A549 (cell line): ENCODE results near the gene CCT3. TPM values are rescaled to one million over a fixed set of nuclear protein-coding genes. Genes with fewer than 3 reads are reported as not detected.

Experiments
- ATAC-seq, 2 experiments: fragments of 200-7000 bp in 1 of 2; fragments of >200 bp in 1 of 2; cut with Nextera tagmentation in 1 of 2; cut with Tn5 transposase in 1 of 2; 3 replicates each; pipeline versions ENCODE4 v1.8.0 to v1.9.1; 2018 to 2020; ENCODE audit warnings: mild to moderate bottlenecking in 1 of 2, moderate library complexity in 1 of 2
- CTCF ChIA-PET: fragments of 300-600 bp; sonication (Branson Sonifier 250); formaldehyde crosslinking; extraction: SDS; loops from one replicate; lab custom pipeline; 2021; ENCODE audit warnings: antibody characterized with exemption, inconsistent platforms; lab: Yijun Ruan, JAX
- POLR2A ChIA-PET: fragments of 350-600 bp; formaldehyde crosslinking; extraction: SDS; loops from one replicate; lab custom pipeline; 2021; ENCODE audit warnings: antibody characterized with exemption, inconsistent platforms; lab: Yijun Ruan, JAX
- DNase-seq, 2 experiments: peaks; one replicate each; pipeline versions ENCODE4 v3.0.0 to v3.0.0-alpha.2; 2011 to 2016; ENCODE audit warnings: low read depth in 1 of 2, low spot score in 1 of 2
- FAIRE-seq: peaks from 2 replicates; lab custom pipeline; 2011; peaks lifted over from hg19 to GRCh38; lab: Jason Lieb, UNC
- H3K27ac ChIP-seq, 2 experiments: fragments of >200 bp; sonication (Bioruptor Twin); formaldehyde crosslinking; 3 replicates each; pipeline ENCODE4 v1.5.1; 2016 to 2017
- H3K4me1 ChIP-seq: fragments of >200 bp; sonication (Bioruptor Twin); formaldehyde crosslinking; 3 replicates; pipeline ENCODE4 v1.6.1; 2016
- H3K4me2 ChIP-seq: fragments of >200 bp; sonication (Bioruptor Twin); formaldehyde crosslinking; 3 replicates; pipeline ENCODE4 v1.6.1; 2016
- H3K4me3 ChIP-seq: fragments of >200 bp; sonication (Bioruptor Twin); formaldehyde crosslinking; 3 replicates; pipeline ENCODE4 v1.5.1; 2016
- H3K9me3 ChIP-seq: fragments of >200 bp; sonication (Bioruptor Twin); formaldehyde crosslinking; 3 replicates; pipeline ENCODE4 v1.6.1; 2016
- CBX2 ChIP-seq: fragments of 200-600 bp; sonication (generic); IDR thresholded peaks from 2 replicates; pipeline ENCODE4 v1.6.1; 2016; ENCODE audit warnings: low read depth, mild to moderate bottlenecking, borderline replicate concordance
- CEBPB ChIP-seq, 2 experiments: fragments of >200 bp in 1 of 2; sonication (Bioruptor Twin) in 1 of 2; formaldehyde crosslinking in 1 of 2; IDR thresholded peaks; 2 replicates each; pipeline ENCODE4 v1.6.1; 2012 to 2016
- CHD2 ChIP-seq: fragments of 150-350 bp; IDR thresholded peaks from 2 replicates; pipeline ENCODE4 v1.6.1; 2014; ENCODE audit warnings: low read length; ENCODE audit not compliant: partially characterized antibody
- CHD4 ChIP-seq: fragments of 200-600 bp; sonication (generic); IDR thresholded peaks from 2 replicates; pipeline ENCODE4 v1.6.1; 2016; ENCODE audit warnings: antibody characterized with exemption, mild to moderate bottlenecking, borderline replicate concordance
- ESRRA ChIP-seq: fragments of 150-350 bp; IDR thresholded peaks from 2 replicates; pipeline ENCODE4 v1.6.1; 2014; ENCODE audit warnings: mild to moderate bottlenecking, low read length, borderline replicate concordance
- FOSB ChIP-seq: fragments of 250-450 bp; sonication (Bioruptor Pico); IDR thresholded peaks from 2 replicates; pipeline ENCODE4 v1.5.0; 2020; ENCODE audit warnings: mild to moderate bottlenecking, moderate library complexity
- FOSL2 ChIP-seq, 2 experiments: fragments of 450-650 bp in 1 of 2; fragments of >200 bp in 1 of 2; sonication (Bioruptor Twin) in 1 of 2; formaldehyde crosslinking; IDR thresholded peaks; 2 replicates each; pipeline versions ENCODE4 v1.5.0 to v1.6.1; 2016 to 2020; ENCODE audit warnings: mild to moderate bottlenecking in 1 of 2, moderate library complexity in 1 of 2
- GATA3 ChIP-seq: IDR thresholded peaks from 2 replicates; pipeline ENCODE4 v1.6.1; 2012; ENCODE audit warnings: borderline replicate concordance
- HDAC2 ChIP-seq: fragments of 200-600 bp; sonication (generic); IDR thresholded peaks from 2 replicates; pipeline ENCODE4 v1.6.1; 2016
- MAFK ChIP-seq: fragments of 450-650 bp; IDR thresholded peaks from 2 replicates; pipeline ENCODE4 v1.6.1; 2014; ENCODE audit not compliant: partially characterized antibody
- MYC ChIP-seq: IDR thresholded peaks from 2 replicates; pipeline ENCODE4 v1.6.1; 2012; ENCODE audit warnings: mild to moderate bottlenecking, inconsistent platforms, low read length, improper control_type of control experiment, borderline replicate concordance
- RCOR1 ChIP-seq: fragments of 150-350 bp; IDR thresholded peaks from 2 replicates; pipeline ENCODE4 v1.6.1; 2014; ENCODE audit warnings: antibody characterized with exemption, low read length, low read depth
- RFX5 ChIP-seq: fragments of 450-650 bp; IDR thresholded peaks from 2 replicates; pipeline ENCODE4 v1.7.1; 2014; ENCODE audit warnings: antibody characterized with exemption, mild to moderate bottlenecking, moderate library complexity
- ZC3H11A ChIP-seq: fragments of 450-650 bp; IDR thresholded peaks from 2 replicates; pipeline ENCODE4 v1.6.1; 2014; ENCODE audit warnings: antibody characterized with exemption, mild to moderate bottlenecking
- ZFP36 ChIP-seq: fragments of 450-650 bp; IDR thresholded peaks from 2 replicates; pipeline ENCODE4 v1.6.1; 2014; ENCODE audit warnings: borderline replicate concordance; ENCODE audit not compliant: partially characterized antibody
- ZNF302 ChIP-seq: fragments of 250-450 bp; sonication (Bioruptor Pico); IDR thresholded peaks from 2 replicates; pipeline ENCODE4 v1.9.0; 2021; ENCODE audit warnings: inconsistent platforms, mild to moderate bottlenecking, moderate library complexity
- ZSCAN20 ChIP-seq: fragments of 250-450 bp; sonication (Bioruptor Pico); IDR thresholded peaks from 2 replicates; pipeline ENCODE4 v1.8.0; 2022; ENCODE audit warnings: mild to moderate bottlenecking, moderate library complexity
- WGBS: methylation state at CpG from one replicate; pipeline ENCODE4 v1.1.6; 2017; ENCODE audit errors: missing lambda C conversion rate; 5-methylcytosine and 5-hydroxymethylcytosine counted together
- polyA plus RNA-seq, 4 experiments: library from polyadenylated mRNA; depleted of rRNA in 3 of 4; stranded (reverse); fragments of >200 nt; fragmentation: RNase III in 1 of 4; extraction: RNeasy Plus Mini Kit Qiagen cat#74134 plus additional on column Dnase treatment in 1 of 4; gene quantifications; 2 replicates in 3 of 4; 3 replicates in 1 of 4; pipeline ENCODE4 v1.2.3, GENCODE V29; 2011 to 2017
- TF ChIP-seq, protein P1 (sequence below): fragments of 250-450 bp; sonication (Bioruptor Pico); IDR thresholded peaks from 2 replicates; pipeline ENCODE4 v1.5.0; 2020; ENCODE audit warnings: low read depth, mild to moderate bottlenecking, moderate library complexity
- TF ChIP-seq, protein P2 (sequence below): fragments of 250-450 bp; sonication (Bioruptor Pico); IDR thresholded peaks from 2 replicates; pipeline ENCODE4 v1.5.0; 2021; ENCODE audit warnings: mild to moderate bottlenecking, moderate library complexity, borderline replicate concordance
- TF ChIP-seq, protein P3 (sequence below): IDR thresholded peaks from 2 replicates; pipeline ENCODE4 v1.6.1; 2012; ENCODE audit warnings: low read depth, borderline replicate concordance
- TF ChIP-seq, protein P4 (sequence below): IDR thresholded peaks from 2 replicates; pipeline ENCODE4 v1.6.1; 2012
- TF ChIP-seq, protein P5 (sequence below): fragments of >200 bp; sonication (Bioruptor Twin); formaldehyde crosslinking; IDR thresholded peaks from 3 replicates; pipeline ENCODE4 v1.5.1; 2016
- TF ChIP-seq, protein P6 (sequence below): fragments of 450-650 bp; IDR thresholded peaks from 2 replicates; pipeline ENCODE4 v1.6.1; 2014; ENCODE audit warnings: antibody characterized with exemption

Gene CCT3
- polyA plus RNA-seq, 2 of the 4 experiments (the other 2 are of a cell fraction), result 528 to 824 TPM

DNA sequence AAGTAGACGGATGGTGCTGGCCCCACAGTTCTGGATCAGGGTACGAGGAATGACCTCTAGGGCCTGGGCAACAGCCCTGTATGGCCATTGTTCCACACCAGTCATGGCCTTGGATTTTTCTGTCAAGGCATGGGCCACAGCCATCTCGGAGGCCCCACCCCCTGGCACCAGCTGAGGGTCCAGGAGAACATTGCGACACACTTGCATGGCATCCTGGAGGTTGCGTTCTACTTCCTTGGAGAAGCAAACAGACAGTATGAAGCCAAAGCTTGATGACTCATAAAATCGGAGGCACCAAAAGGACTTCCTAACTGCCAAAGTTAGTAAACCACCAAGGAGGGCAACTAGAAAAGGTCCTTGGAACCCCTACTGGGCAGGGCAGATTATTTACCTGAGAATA, 27.1 kb downstream of the CCT3 start:
- peak in 1 of 2 experiments; percentile 47 for DNase-seq

DNA sequence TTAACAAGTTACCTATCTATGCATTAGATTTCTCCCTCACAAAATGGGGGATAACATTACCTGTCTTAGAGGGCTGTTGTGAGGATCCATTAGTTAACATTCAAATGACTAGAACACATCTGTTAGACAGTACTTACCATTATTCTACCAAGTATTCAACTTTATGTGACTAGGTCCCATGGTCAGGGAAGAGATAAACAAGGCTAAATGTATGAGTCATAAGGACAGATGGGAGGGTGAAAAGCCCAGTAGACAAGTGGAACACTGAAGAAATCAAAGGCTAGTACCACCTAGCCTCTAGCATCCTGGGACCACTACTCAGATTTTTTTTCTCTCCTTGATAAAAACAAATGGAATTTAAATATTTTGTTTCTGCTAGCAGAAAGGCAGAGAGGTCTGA, 30.0 kb downstream of the CCT3 start:
- FAIRE-seq (no peak), DNase-seq (no peak), ATAC-seq (peak in 1 of 2 experiments; percentile 20; a peak in 1 of 6 replicates)
- TF ChIP-seq RFX5, result no peak
- no peak for TF ChIP-seq FOSL2 (IDR thresholded peaks at IDR 0.05)
- TF ChIP-seq FOSL2 (CRISPR knock-in tag; IDR thresholded peaks at IDR 0.05), result peak; percentile 50; the same call in 1 of the 2 replicates
- TF ChIP-seq ZNF302 (CRISPR knock-in tag), result no peak
- POLR2A ChIA-PET, result no interaction called here
- Histone ChIP-seq H3K27ac (no peak overlapping the region), H3K4me2 (no peak overlapping the region), H3K4me1 (peaks cover 16% of the 10 kb centered on the region), H3K4me3 (no peak overlapping the region), H3K9me3 (no peaks in the 10 kb centered on the region)
- CTCF ChIA-PET, result interaction anchor here (1.5 to 5.6 kb wide), 3 partner anchors 9 to 27 kb away, joined by 5 to 34 read pairs (median 8); partner anchors contain the start of gene VHLL

More for the DNA sequence above, 27.1 kb downstream of the CCT3 start:
- H3K27ac ChIP-seq, result no peak overlapping the region
- POLR2A ChIA-PET, result no interaction called here
- H3K4me3 ChIP-seq, result no peak overlapping the region
- ATAC-seq (peak; percentile 34 to 44; a peak in 3 of 6 replicates), FAIRE-seq (no peak)
- CTCF ChIA-PET, result interaction anchor here (5.6 kb wide), 1 partner anchor 9 kb away, joined by 34 read pairs; no protein-coding TSS in a partner anchor
- 66% methylated on average over 6 of the region's 6 CpGs for WGBS
- H3K4me2 ChIP-seq, result 0 out of 3 replicates have a peak overlapping the region, but pooled peaks have one; percentile 8
- H3K4me1 ChIP-seq, result peaks cover 16% of the 10 kb centered on the region
- TF ChIP-seq CEBPB (IDR thresholded peaks at IDR 0.05), result peak; percentile 53 to 91; a peak in 3 of 4 replicates
- TF ChIP-seq FOSL2 (IDR thresholded peaks at IDR 0.05), result no peak
- TF ChIP-seq FOSL2 (CRISPR knock-in tag; IDR thresholded peaks at IDR 0.05), result peak; percentile 63; the same call in 1 of the 2 replicates
- TF ChIP-seq RFX5, result no peak
- TF ChIP-seq MYC, result no peak
- no peaks in the 10 kb centered on the region for H3K9me3 ChIP-seq

DNA sequence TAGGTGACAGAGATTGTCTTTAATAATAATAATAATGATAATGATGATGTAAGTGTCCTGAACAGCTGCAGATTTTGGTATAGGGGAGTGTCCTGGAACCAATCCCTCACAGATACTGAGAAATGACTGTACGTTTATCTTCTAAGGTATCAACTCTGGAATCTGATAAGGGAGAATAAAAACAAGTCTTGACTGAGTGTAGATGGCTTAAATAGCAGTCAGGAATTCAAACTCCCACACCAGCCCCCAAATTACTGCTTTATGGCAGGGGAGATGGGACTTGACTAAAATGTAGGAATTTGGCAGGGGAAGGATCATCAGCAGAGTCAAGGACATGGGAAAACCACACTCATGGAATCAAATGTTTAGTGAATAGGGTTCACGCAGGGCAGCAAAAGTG, 32.9 kb downstream of the CCT3 start:
- H3K4me1 ChIP-seq, result no peaks in the 10 kb centered on the region; the same call in 2 of the 3 replicates
- ChIA-PET POLR2A (interaction anchor here (0.5 kb wide), 1 partner anchor 15 kb away, joined by 3 read pairs; no protein-coding TSS in a partner anchor), CTCF (interaction anchor here (0.8 kb wide), 1 partner anchor 15 kb away, joined by 3 read pairs; no protein-coding TSS in a partner anchor)
- no peak for DNase-seq
- WGBS, result 94% methylated on average over 2 of the region's 2 CpGs
- no peak overlapping the region for H3K4me3 ChIP-seq
- no peak overlapping the region for H3K27ac ChIP-seq
- H3K4me2 ChIP-seq, result no peak overlapping the region
- TF ChIP-seq GATA3 (no peak), RCOR1 (no peak), FOSB (CRISPR knock-in tag) (no peak), ZFP36 (no peak), MYC (no peak)
- TF ChIP-seq, protein P1, sequence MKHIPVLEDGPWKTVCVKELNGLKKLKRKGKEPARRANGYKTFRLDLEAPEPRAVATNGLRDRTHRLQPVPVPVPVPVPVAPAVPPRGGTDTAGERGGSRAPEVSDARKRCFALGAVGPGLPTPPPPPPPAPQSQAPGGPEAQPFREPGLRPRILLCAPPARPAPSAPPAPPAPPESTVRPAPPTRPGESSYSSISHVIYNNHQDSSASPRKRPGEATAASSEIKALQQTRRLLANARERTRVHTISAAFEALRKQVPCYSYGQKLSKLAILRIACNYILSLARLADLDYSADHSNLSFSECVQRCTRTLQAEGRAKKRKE, result no peak
- TF ChIP-seq, protein P2, sequence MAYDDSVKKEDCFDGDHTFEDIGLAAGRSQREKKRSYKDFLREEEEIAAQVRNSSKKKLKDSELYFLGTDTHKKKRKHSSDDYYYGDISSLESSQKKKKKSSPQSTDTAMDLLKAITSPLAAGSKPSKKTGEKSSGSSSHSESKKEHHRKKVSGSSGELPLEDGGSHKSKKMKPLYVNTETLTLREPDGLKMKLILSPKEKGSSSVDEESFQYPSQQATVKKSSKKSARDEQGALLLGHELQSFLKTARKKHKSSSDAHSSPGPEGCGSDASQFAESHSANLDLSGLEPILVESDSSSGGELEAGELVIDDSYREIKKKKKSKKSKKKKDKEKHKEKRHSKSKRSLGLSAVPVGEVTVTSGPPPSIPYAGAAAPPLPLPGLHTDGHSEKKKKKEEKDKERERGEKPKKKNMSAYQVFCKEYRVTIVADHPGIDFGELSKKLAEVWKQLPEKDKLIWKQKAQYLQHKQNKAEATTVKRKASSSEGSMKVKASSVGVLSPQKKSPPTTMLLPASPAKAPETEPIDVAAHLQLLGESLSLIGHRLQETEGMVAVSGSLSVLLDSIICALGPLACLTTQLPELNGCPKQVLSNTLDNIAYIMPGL (CRISPR knock-in tag), result no peak
- H3K9me3 ChIP-seq, result no peaks in the 10 kb centered on the region
- FAIRE-seq, result no peak
- ATAC-seq, result no peak

DNA sequence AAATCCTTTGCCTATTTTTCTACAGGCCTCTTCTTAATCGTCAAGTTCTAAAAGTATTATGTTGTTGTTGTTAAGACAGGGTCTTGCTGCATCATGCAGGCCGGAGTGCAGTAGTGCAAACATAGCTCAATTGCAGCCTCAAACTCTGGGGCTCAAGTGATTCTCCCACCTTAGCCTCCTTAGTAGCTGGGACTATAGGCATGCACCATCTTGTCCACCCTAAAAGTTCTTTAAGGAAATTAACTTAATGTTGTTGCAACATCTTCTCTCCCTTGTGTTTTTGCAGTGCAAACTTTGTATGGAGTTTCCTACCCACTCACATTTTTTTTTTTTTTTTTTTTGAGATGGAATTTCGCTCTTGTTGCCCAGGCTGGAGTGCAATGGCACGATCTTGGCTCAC, 34.9 kb downstream of the CCT3 start:
- Histone ChIP-seq H3K9me3 (no peaks in the 10 kb centered on the region), H3K4me2 (no peak overlapping the region), H3K4me3 (no peak overlapping the region), H3K4me1 (no peaks in the 10 kb centered on the region), H3K27ac (no peak overlapping the region)
- WGBS, result 97% methylated on average over 4 of the region's 4 CpGs
- FAIRE-seq (no peak), ATAC-seq (no peak), DNase-seq (no peak)
- ChIA-PET CTCF (interaction anchor here (1.0 to 1.9 kb wide), 2 partner anchors 13 to 15 kb away, joined by 3 to 5 read pairs; no protein-coding TSS in a partner anchor), POLR2A (no interaction called here)
- no peak for TF ChIP-seq RFX5
- TF ChIP-seq, protein P3, sequence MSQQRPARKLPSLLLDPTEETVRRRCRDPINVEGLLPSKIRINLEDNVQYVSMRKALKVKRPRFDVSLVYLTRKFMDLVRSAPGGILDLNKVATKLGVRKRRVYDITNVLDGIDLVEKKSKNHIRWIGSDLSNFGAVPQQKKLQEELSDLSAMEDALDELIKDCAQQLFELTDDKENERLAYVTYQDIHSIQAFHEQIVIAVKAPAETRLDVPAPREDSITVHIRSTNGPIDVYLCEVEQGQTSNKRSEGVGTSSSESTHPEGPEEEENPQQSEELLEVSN, result no peak
- no peak for TF ChIP-seq HDAC2
- TF ChIP-seq, protein P4, sequence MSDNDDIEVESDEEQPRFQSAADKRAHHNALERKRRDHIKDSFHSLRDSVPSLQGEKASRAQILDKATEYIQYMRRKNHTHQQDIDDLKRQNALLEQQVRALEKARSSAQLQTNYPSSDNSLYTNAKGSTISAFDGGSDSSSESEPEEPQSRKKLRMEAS, result no peak
- TF ChIP-seq CBX2, result no peak
- no peak for TF ChIP-seq CHD4
- TF ChIP-seq ESRRA, result no peak
- TF ChIP-seq ZC3H11A, result no peak
- no peak for TF ChIP-seq CHD2
- TF ChIP-seq ZSCAN20 (CRISPR knock-in tag), result no peak
- TF ChIP-seq, protein P5, sequence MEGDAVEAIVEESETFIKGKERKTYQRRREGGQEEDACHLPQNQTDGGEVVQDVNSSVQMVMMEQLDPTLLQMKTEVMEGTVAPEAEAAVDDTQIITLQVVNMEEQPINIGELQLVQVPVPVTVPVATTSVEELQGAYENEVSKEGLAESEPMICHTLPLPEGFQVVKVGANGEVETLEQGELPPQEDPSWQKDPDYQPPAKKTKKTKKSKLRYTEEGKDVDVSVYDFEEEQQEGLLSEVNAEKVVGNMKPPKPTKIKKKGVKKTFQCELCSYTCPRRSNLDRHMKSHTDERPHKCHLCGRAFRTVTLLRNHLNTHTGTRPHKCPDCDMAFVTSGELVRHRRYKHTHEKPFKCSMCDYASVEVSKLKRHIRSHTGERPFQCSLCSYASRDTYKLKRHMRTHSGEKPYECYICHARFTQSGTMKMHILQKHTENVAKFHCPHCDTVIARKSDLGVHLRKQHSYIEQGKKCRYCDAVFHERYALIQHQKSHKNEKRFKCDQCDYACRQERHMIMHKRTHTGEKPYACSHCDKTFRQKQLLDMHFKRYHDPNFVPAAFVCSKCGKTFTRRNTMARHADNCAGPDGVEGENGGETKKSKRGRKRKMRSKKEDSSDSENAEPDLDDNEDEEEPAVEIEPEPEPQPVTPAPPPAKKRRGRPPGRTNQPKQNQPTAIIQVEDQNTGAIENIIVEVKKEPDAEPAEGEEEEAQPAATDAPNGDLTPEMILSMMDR, result no peak
- TF ChIP-seq, protein P6, sequence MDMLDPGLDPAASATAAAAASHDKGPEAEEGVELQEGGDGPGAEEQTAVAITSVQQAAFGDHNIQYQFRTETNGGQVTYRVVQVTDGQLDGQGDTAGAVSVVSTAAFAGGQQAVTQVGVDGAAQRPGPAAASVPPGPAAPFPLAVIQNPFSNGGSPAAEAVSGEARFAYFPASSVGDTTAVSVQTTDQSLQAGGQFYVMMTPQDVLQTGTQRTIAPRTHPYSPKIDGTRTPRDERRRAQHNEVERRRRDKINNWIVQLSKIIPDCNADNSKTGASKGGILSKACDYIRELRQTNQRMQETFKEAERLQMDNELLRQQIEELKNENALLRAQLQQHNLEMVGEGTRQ, result no peak
- TF ChIP-seq MAFK, result no peak
- no peak for TF ChIP-seq FOSB (CRISPR knock-in tag)
